HepG2 (cell line): ENCODE measurements around the gene MCF2L. TPM values are rescaled to one million over a fixed set of nuclear protein-coding genes. Genes with fewer than 3 reads are reported as not detected.

Experiments
- ARHGAP35 ChIP-seq: sonication (generic); formaldehyde crosslinking; IDR thresholded peaks from 2 replicates; pipeline ENCODE4 v1.9.0; 2022; ENCODE audit warnings: mild to moderate bottlenecking, inconsistent platforms, moderate library complexity, missing genetic modification reagents, borderline replicate concordance
- ATF1 ChIP-seq: IDR thresholded peaks from 2 replicates; pipeline ENCODE4 v1.6.1; 2016; ENCODE audit warnings: mild to moderate bottlenecking, control low read depth
- ELF1 ChIP-seq: sonication (generic); formaldehyde crosslinking; IDR thresholded peaks from 2 replicates; pipeline ENCODE4 v1.4.0; 2020; ENCODE audit warnings: missing genetic modification reagents
- ESRRA ChIP-seq: sonication (generic); formaldehyde crosslinking; IDR thresholded peaks from 2 replicates; pipeline ENCODE4 v1.5.1; 2020; ENCODE audit warnings: mild to moderate bottlenecking, low read depth, missing genetic modification reagents
- FOXP1 ChIP-seq, 2 experiments: fragments of 450-650 bp in 1 of 2; IDR thresholded peaks; 2 replicates each; pipeline ENCODE4 v1.6.1; 2017 to 2018; ENCODE audit warnings: antibody characterized with exemption in 1 of 2
- JUN ChIP-seq: sonication (generic); formaldehyde crosslinking; IDR thresholded peaks from 2 replicates; pipeline ENCODE4 v1.4.0; 2020; ENCODE audit warnings: mild to moderate bottlenecking, missing genetic modification reagents
- KLF11 ChIP-seq: IDR thresholded peaks from 2 replicates; pipeline ENCODE4 v1.6.1; 2016; ENCODE audit warnings: missing compliant biosample characterization
- MED8 ChIP-seq: sonication (generic); formaldehyde crosslinking; IDR thresholded peaks from 2 replicates; pipeline ENCODE4 v1.8.1; 2023; ENCODE audit warnings: mild to moderate bottlenecking, missing genetic modification reagents; ENCODE audit not compliant: insufficient replicate concordance
- NONO ChIP-seq, 2 experiments: fragments of 450-650 bp in 1 of 2; sonication (generic) in 1 of 2; formaldehyde crosslinking in 1 of 2; IDR thresholded peaks in 1 of 2; conservative IDR thresholded peaks in 1 of 2; 2 replicates each; pipeline versions ENCODE4 v1.6.1 to v1.8.0; 2017 to 2022; ENCODE audit warnings: mild to moderate bottlenecking in 1 of 2, missing genetic modification reagents in 1 of 2, moderate library complexity in 1 of 2
- NR2F1 ChIP-seq, 2 experiments: fragments of 450-650 bp in 1 of 2; formaldehyde crosslinking in 1 of 2; IDR thresholded peaks; 2 replicates each; pipeline versions ENCODE4 v1.5.0 to v1.6.1; 2016 to 2020; ENCODE audit warnings: mild to moderate bottlenecking in 1 of 2, missing compliant biosample characterization in 1 of 2, missing genetic modification reagents in 1 of 2, moderate library complexity in 1 of 2
- RFX5 ChIP-seq: IDR thresholded peaks from 2 replicates; pipeline ENCODE4 v1.6.1; 2011; ENCODE audit warnings: low read depth, low read length, improper control_type of control experiment
- SAP130 ChIP-seq: IDR thresholded peaks from 2 replicates; pipeline ENCODE4 v1.6.1; 2016; ENCODE audit warnings: low read depth
- TCF7 ChIP-seq: sonication (generic); IDR thresholded peaks from 2 replicates; pipeline ENCODE4 v1.6.1; 2016; ENCODE audit warnings: antibody characterized with exemption, low read depth
- TP53 ChIP-seq: sonication (generic); formaldehyde crosslinking; conservative IDR thresholded peaks from 2 replicates; pipeline ENCODE4 v1.4.0; 2020; ENCODE audit warnings: missing genetic modification reagents
- U2AF2 ChIP-seq: fragments of 200-400 bp; formaldehyde crosslinking; IDR thresholded peaks from 2 replicates; pipeline ENCODE4 v1.6.1; 2017; ENCODE audit warnings: low read depth, mild to moderate bottlenecking, low read length
- ZNF557 ChIP-seq: sonication (generic); formaldehyde crosslinking; IDR thresholded peaks from 2 replicates; pipeline ENCODE4 v1.4.0; 2020; ENCODE audit warnings: missing genetic modification reagents
- ZNF558 ChIP-seq: sonication (generic); formaldehyde crosslinking; IDR thresholded peaks from 2 replicates; pipeline ENCODE4 v1.9.0; 2022; ENCODE audit warnings: mild to moderate bottlenecking, missing genetic modification reagents, borderline replicate concordance
- ZNF646 ChIP-seq: sonication (generic); formaldehyde crosslinking; IDR thresholded peaks from 2 replicates; pipeline ENCODE4 v1.9.0; 2021; ENCODE audit warnings: mild to moderate bottlenecking, missing genetic modification reagents
- ZSCAN31 ChIP-seq: sonication (generic); formaldehyde crosslinking; IDR thresholded peaks from 2 replicates; pipeline ENCODE4 v1.5.0; 2020; ENCODE audit warnings: low read depth, mild to moderate bottlenecking, missing genetic modification reagents
- polyA plus RNA-seq, 8 experiments: library from polyadenylated mRNA; depleted of rRNA in 3 of 8; stranded (reverse) in 7 of 8; unstranded in 1 of 8; fragments of >200 nt; fragmentation: Illumina TruSeq in 4 of 8; extraction: Trizol in 4 of 8; gene quantifications; 2 replicates each; pipeline versions ENCODE4 v1.2.1 to v1.2.3, GENCODE V29; 2011 to 2016; ENCODE audit warnings: low read depth in 4 of 8, missing spikeins in 1 of 8, mixed read lengths in 1 of 8; ENCODE audit not compliant: insufficient read depth in 1 of 8
- total RNA-seq, 5 experiments: library from RNA; depleted of rRNA; stranded (reverse); fragments of >200 nt; fragmentation: Illumina TruSeq; extraction: Trizol; gene quantifications; 2 replicates each; pipeline ENCODE4 v1.2.3, GENCODE V29; 2016; ENCODE audit warnings: low read depth in 1 of 5
- TF ChIP-seq, protein P1 (sequence below): sonication (generic); formaldehyde crosslinking; IDR thresholded peaks from 2 replicates; pipeline ENCODE4 v1.8.0; 2022; ENCODE audit warnings: mild to moderate bottlenecking, missing genetic modification reagents; ENCODE audit not compliant: insufficient replicate concordance

The MCF2L gene
- total and polyA plus RNA-seq, 2 of the 13 experiments (the other 11 are each of a cell fraction or from before 2014, with no cell fraction given): 19.4 to 28.4 TPM

DNA sequence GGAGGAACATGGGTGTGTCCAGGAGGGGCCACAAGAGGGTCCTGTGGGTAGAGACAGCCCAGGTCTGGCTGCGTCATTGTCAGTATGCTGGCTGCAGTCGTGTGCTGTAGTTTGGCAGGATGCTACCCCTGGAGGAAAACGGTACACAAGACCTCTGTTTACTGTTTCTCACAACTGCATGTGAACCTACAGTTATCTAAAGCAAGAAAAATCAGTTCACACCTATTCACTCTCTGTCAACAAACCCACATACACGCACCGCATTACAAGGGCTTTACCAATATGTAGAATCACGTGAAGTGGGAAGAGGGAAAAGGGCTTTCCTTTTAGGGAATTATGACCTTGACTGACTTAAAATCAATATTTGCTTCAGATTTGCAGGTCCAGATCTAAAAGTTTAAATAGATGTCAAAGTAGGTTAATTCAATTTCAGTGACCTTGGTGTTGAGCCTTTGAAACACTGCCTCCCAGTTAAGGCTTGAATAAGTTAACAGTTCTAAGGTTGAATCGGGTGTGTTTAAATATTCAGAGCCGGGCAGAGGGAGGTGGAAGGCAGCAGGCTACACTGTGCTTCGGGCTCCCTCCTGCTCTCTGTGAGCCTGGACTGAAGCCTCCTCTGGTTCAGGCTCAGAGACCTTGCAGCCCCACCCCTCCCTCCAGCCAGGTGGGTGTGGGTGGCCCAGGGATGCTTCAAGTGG is 17.2 kb upstream of the MCF2L start (continued):
- TF ChIP-seq, protein P1, sequence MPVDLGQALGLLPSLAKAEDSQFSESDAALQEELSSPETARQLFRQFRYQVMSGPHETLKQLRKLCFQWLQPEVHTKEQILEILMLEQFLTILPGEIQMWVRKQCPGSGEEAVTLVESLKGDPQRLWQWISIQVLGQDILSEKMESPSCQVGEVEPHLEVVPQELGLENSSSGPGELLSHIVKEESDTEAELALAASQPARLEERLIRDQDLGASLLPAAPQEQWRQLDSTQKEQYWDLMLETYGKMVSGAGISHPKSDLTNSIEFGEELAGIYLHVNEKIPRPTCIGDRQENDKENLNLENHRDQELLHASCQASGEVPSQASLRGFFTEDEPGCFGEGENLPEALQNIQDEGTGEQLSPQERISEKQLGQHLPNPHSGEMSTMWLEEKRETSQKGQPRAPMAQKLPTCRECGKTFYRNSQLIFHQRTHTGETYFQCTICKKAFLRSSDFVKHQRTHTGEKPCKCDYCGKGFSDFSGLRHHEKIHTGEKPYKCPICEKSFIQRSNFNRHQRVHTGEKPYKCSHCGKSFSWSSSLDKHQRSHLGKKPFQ (CRISPR knock-in tag): peak; percentile 98
- TF ChIP-seq ZNF646 (CRISPR knock-in tag) (no peak), ATF1 (CRISPR knock-in tag) (peak; percentile 66; the same call in 1 of the 2 replicates), JUN (peak; percentile 53; the same call in 1 of the 2 replicates), SAP130 (CRISPR knock-in tag) (peak; percentile 91), ARHGAP35 (CRISPR knock-in tag) (0 out of 2 replicates have a peak, but pooled peaks have one; percentile 9), NR2F1 (CRISPR knock-in tag; IDR thresholded peaks at IDR 0.05) (peak; percentile 5 to 65; a peak in 1 of 4 replicates), ELF1 (peak; percentile 46; the same call in 1 of the 2 replicates), U2AF2 (no peak), FOXP1 (IDR thresholded peaks at IDR 0.05) (peak; percentile 86), FOXP1 (CRISPR knock-in tag; IDR thresholded peaks at IDR 0.05) (peak; percentile 99), TCF7 (peak; percentile 87), TP53 (CRISPR knock-in tag) (no peak), NONO (IDR thresholded peaks at IDR 0.05) (no peak), NONO (CRISPR knock-in tag; conservative IDR thresholded peaks at IDR 0.05) (peak; percentile 72), ZSCAN31 (no peak), ESRRA (peak; percentile 75), RFX5 (no peak), KLF11 (CRISPR knock-in tag) (peak; percentile 59; the same call in 1 of the 2 replicates), ZNF558 (CRISPR knock-in tag) (no peak; the same call in 1 of the 2 replicates), MED8 (CRISPR knock-in tag) (peak; percentile 54), ZNF557 (CRISPR knock-in tag) (no peak)
